ENCODE results near the gene UNC93B1. TPM values are rescaled to one million over a fixed set of nuclear protein-coding genes. Genes with fewer than 3 reads are reported as not detected.

Gene UNC93B1
- total RNA-seq, 2 experiments from 2014 or later = 21.3 to 22.0 TPM

GRCh38 chr11:68020575-68020974 lies 16.7 kb upstream of the UNC93B1 start:
- no peaks in the 10 kb centered on the region for H3K36me3 ChIP-seq (ENCODE audit: insufficient read depth, low read length)
- Mint-ChIP-seq H3K27me3 (no peaks in the 10 kb centered on the region), H3K9me3 (peaks cover 2% of the 10 kb centered on the region), H3K27ac (no peak overlapping the region), H3K4me1 (ENCODE audit: low read depth) (no peaks in the 10 kb centered on the region), H3K36me3 (ENCODE audit: low read depth) (no peaks in the 10 kb centered on the region), H3K4me3 (no peak overlapping the region)
- no peak for TF ChIP-seq CTCF (IDR thresholded peaks at IDR 0.05)
- no peak overlapping the region for H3K4me3 ChIP-seq (ENCODE audit: low read length)
- no peak for DNase-seq
- no peaks in the 10 kb centered on the region for H3K27me3 ChIP-seq (ENCODE audit: control insufficient read depth in 1 of 2, insufficient read depth in 2 of 2, low read length in 2 of 2)
- CTCF ChIA-PET = no interaction called here
- no peaks in the 10 kb centered on the region for H3K4me1 ChIP-seq (ENCODE audit: insufficient read depth, low read length)
- POLR2A ChIA-PET = no interaction called here
- H3K9me3 ChIP-seq (ENCODE audit: control insufficient read depth in 1 of 2, insufficient read depth in 1 of 2, low read length in 2 of 2) = no peaks in the 10 kb centered on the region
- H3K27ac ChIP-seq (ENCODE audit: low read depth in 1 of 2, low read length in 2 of 2) = no peak overlapping the region
- intact Hi-C loops (cut with DNase I, micrococcal nuclease) = no loop called here
- ATAC-seq (ENCODE audit: poor library complexity) = no peak

- Mint-ChIP-seq H3K27ac (no peak overlapping the region), H3K27me3 (no peaks in the 10 kb centered on the region), H3K9me3 (no peaks in the 10 kb centered on the region), H3K36me3 (ENCODE audit: low read depth) (no peaks in the 10 kb centered on the region), H3K4me1 (ENCODE audit: low read depth) (no peaks in the 10 kb centered on the region), H3K4me3 (no peak overlapping the region)
- no peak for DNase-seq
- ChIA-PET POLR2A (no interaction called here), CTCF (no interaction called here)
- intact Hi-C loops (cut with DNase I, micrococcal nuclease) = no loop called here
- Histone ChIP-seq H3K27ac (ENCODE audit: low read depth in 1 of 2, low read length in 2 of 2) (no peak overlapping the region), H3K27me3 (ENCODE audit: control insufficient read depth in 1 of 2, insufficient read depth in 2 of 2, low read length in 2 of 2) (no peaks in the 10 kb centered on the region), H3K36me3 (ENCODE audit: insufficient read depth, low read length) (no peaks in the 10 kb centered on the region), H3K9me3 (ENCODE audit: control insufficient read depth in 1 of 2, insufficient read depth in 1 of 2, low read length in 2 of 2) (no peaks in the 10 kb centered on the region), H3K4me1 (ENCODE audit: insufficient read depth, low read length) (no peaks in the 10 kb centered on the region), H3K4me3 (ENCODE audit: low read length) (no peak overlapping the region)
- no peak for ATAC-seq (ENCODE audit: poor library complexity)
- TF ChIP-seq CTCF (IDR thresholded peaks at IDR 0.05) = no peak
These were observed 15.6 kb upstream of the UNC93B1 start for GRCh38 chr11:68019486-68019885.

- Histone ChIP-seq H3K9me3 (ENCODE audit: control insufficient read depth in 1 of 2, insufficient read depth in 1 of 2, low read length in 2 of 2) (peaks cover 0 to 2% of the 10 kb centered on the region in 2 experiments), H3K4me1 (ENCODE audit: insufficient read depth, low read length) (no peaks in the 10 kb centered on the region), H3K4me3 (ENCODE audit: low read length) (no peak overlapping the region), H3K27me3 (ENCODE audit: control insufficient read depth in 1 of 2, insufficient read depth in 2 of 2, low read length in 2 of 2) (no peaks in the 10 kb centered on the region), H3K36me3 (ENCODE audit: insufficient read depth, low read length) (no peaks in the 10 kb centered on the region), H3K27ac (ENCODE audit: low read depth in 1 of 2, low read length in 2 of 2) (no peak overlapping the region)
- Mint-ChIP-seq H3K4me1 (ENCODE audit: low read depth) (no peaks in the 10 kb centered on the region), H3K4me3 (no peak overlapping the region), H3K36me3 (ENCODE audit: low read depth) (no peaks in the 10 kb centered on the region), H3K9me3 (no peaks in the 10 kb centered on the region), H3K27me3 (no peaks in the 10 kb centered on the region), H3K27ac (no peak overlapping the region)
- ChIA-PET POLR2A (no interaction called here), CTCF (no interaction called here)
- ATAC-seq (ENCODE audit: poor library complexity) = no peak
- intact Hi-C loops (cut with DNase I, micrococcal nuclease) = no loop called here
- DNase-seq = no peak
- TF ChIP-seq CTCF (IDR thresholded peaks at IDR 0.05) = no peak
These were observed 14.9 kb upstream of the UNC93B1 start for GRCh38 chr11:68018730-68019190.
